ENCODE measurements around the gene MGMT.

Gene MGMT

DNA sequence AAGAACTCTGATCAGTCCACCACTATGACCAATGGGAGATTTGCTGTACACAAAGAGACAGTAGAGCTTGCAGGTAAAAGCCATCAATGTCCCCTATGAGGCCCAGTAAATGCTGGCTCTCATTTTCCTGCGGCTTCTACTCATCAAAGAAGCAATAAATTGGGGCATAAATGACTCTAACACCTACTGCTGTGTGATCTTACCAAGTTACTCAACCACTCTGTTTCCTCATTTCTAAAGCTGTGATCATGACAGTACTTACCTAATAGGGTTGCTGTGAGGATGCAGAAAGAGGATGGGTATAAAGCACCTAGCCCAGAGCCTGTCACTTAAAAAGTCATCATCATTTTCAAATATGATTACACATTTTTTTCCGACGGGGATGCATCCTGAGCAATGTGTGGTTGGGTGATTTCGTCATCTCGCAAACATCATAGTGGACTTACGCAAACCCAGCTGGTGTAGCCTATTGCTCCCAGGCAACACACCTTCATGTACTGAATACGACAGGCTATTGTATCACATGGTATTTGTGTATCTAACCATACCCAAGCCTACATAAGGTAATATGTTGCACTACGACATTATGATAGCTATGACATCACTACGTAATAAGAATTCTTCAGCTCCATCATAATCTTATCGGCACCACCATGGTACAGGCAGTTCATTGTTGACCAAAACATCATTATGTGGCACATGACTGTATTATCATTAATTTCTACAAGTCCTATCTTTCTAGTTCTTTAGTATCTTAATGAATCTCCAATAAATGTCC is 7.1 kb upstream of the MGMT start:
- DNase-seq = no peak

- DNase-seq = no peak
Measured at GRCh38 chr10:129462257-129462795, 4.7 kb upstream of the MGMT start.

GRCh38 chr10:129464251-129464650 is 2.8 kb upstream of the MGMT start:
- DNase-seq = no peak

DNA sequence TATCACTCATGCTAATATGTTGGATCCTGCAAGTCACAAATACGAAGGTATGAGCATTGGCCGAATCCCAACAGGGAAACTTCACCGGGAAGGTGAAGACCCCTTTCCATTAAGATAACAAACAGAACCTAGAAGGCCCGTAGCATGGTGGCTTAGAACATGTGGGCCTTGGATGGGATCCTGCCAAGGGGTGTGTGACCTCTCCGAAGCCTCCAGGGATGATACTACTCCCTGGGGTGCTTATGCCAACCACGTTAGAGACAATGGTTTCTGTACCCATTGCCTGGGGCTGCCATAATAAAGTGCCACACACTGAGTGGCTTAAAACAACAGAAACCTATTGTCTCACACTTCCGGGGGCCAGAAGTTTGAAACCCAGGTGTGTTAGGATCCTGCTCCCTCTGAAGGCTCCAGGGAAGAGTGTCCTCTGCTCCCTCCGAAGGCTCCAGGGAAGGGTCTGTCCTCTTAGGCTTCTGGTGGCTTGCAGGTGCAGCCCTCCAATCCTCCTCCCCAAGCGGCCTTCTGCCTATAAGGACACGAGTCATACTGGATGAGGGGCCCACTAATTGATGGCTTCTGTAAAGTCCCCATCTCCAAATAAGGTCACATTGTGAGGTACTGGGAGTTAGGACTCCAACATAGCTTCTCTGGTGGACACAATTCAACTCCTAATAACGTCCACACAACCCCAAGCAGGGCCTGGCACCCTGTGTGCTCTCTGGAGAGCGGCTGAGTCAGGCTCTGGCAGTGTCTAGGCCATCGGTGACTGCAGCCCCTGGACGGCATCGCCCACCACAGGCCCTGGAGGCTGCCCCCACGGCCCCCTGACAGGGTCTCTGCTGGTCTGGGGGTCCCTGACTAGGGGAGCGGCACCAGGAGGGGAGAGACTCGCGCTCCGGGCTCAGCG is 992 bp upstream of the MGMT start:
- DNase-seq = no peak

- DNase-seq = no peak
Measured at GRCh38 chr10:129467359-129468064, 471 bp downstream of the MGMT start.

- DNase-seq = no peak
Measured at GRCh38 chr10:129468187-129468586, 1.1 kb downstream of the MGMT start.

- DNase-seq = no peak
Measured at GRCh38 chr10:129470103-129470851, 3.2 kb downstream of the MGMT start.

DNA sequence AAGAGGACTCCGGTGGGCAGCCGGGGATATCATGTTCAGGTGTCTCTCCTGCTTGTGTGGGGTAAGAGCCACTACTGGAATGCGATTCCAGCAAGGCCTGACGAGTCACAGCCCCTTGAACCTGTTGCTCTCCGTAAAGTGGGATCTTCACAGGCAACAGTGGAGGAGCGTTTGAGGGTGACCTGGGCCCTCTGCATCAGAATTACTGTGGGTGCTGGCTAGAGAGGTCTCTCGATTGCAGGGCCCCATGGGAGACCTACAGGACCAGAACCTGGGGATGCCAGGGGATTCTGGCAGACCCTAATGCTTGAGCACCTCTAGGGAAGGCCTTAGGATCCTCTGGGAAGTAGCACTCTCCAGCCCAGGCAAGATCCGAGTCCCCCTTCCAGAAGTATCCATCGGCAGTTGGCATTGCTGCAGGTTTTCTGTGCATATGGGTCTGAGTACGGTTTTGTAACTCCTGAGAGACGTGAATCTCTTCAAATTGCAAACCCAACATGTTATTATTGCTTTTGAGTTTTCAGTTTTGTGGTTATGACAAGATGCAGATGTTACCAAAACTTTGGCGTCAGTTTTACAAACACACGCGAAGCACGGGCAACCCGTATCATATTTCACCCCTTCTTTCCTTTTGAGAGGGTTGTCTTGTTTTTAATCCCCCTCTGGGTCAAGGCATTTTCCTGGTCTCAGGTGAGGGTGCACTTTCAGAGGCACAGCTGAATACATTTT is 4.6 kb downstream of the MGMT start:
- no peak for DNase-seq

DNA sequence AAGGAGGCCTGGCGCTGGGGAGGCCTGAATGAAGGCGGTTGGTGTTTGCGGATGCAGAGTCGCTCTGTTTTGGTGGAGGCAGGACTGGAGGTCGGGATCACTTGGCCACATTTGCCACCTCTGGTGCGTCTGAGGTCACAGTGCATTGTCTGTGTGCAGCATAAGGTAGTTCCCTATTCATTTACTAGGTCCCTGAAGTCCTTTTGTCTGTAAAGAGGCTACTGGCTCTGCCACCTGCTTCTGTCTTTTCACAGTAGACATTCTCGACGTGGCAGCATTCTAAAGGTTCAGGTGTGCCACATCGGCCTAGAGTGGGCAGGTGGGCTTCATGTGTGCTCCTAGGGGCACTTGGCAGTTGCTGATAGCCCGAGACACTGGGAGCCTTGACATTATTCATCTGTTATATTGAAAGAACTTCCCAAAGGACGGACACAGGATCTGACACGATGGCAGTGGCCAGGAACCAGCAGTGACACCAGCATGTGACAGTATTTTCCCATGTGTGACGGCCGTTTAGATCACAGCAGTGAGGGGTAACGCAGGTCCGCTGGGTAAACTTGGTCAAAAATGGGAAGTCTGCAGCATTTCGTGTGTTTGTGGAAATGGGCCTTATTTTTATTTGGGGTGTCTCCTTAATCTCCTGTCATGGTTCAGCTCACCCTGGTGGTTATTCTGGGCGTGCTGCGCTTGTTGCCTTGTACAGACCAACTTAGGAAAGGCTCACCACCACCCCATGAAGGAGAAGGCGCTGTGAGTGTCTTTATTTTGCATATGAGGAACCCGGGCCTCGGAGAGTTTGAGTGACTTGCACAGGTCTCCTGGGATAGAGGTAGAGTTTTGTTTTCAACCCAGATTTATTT is 5.9 kb downstream of the MGMT start:
- no peak for DNase-seq

- DNase-seq = no peak
Measured at GRCh38 chr10:129474642-129475041, 7.6 kb downstream of the MGMT start.

- no peak for DNase-seq
Measured at GRCh38 chr10:129476431-129476830, 9.4 kb downstream of the MGMT start.

GRCh38 chr10:129477051-129477450 is 10.0 kb downstream of the MGMT start:
- DNase-seq = no peak

GRCh38 chr10:129481641-129482040 is 14.6 kb downstream of the MGMT start:
- no peak for DNase-seq

DNA sequence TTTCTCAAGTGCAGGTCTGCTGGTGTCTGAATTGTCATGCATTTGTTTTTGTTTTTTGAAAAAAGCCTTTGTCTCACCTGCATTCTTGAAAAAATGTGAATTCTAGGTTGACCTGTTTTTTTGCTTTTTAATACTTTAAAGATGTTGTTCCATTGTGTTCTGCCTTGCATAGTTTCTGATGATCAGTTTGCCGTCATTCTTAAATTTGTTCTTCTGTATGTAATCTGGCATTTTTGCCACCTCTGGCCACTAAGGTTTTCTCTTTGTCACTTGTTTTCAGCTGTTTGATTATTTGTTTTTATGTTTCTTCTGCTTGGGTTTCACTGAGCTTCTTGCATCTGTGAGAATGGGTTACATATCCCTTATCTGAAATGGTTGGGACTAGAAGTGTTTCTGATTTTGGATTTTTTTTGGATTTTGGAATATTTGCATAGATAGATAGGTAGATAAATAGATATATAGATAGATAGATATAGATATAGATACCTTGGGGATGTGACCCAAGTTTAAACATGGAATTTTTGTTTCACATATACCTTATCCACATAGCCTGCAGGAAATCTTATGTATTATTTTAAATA is 16.5 kb downstream of the MGMT start:
- no peak for DNase-seq

DNA sequence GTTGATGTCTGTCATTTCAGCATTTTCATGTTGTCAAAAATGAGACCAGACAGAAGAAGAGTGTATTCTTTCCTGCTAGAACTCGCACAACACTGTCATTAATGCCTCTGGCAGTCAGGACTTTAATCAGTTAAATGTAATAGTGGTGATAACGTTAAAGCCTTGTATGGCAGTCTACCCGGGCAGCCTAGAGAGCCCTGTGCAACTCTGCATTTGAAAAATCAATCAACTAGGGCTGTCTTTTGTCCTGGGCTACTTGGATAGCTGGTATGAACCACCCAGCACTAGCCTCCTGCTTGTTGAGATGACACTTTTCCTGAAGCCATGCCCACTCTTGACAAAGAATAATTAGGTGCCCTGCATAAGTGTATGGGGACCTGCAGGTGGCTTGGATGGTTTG is 19.8 kb downstream of the MGMT start:
- no peak for DNase-seq

GRCh38 chr10:129491123-129491734 is 24.2 kb downstream of the MGMT start:
- DNase-seq = no peak

- no peak for DNase-seq
Measured at GRCh38 chr10:129494176-129494575, 27.1 kb downstream of the MGMT start.

DNA sequence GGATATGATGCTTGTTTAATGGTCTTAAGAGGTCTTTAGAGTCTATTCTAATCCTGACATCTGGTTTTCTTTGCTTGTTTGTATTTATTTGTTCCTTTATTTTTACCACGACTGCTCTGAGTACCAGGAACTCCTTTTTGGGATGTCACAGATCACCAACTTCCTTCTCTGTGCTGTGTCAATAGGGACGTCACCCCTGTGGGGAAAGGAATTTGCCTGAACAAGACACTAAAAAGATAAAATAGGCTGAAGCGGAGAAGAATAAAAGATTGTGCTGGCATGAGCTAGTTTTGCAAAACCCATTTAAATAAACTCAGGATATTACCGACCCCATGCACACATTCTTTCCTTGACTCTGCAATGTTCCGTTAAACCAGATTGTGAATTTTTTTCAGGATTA is 27.7 kb downstream of the MGMT start:
- no peak for DNase-seq

GRCh38 chr10:129495256-129495655 is 28.2 kb downstream of the MGMT start:
- no peak for DNase-seq

DNA sequence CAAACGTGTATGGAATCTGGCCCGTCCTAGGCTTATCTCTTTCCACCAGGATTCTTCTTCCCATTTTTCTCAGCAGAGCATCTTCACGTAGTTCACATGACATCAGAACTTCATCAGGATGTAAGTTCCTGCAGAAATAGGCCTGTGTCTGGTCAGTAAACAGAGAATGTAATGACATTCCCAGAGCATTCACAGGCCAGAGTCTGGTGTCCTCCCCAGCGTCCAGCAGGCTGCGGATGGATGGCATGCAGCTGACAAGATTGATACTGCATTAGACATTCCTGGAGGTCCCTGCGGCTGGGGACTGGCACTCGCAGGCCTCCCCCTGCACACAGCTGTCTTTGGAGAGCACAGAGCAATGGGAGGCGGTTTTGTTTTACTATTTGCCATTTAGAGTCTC is 28.7 kb downstream of the MGMT start:
- no peak for DNase-seq
